ENCODE measurements around the gene IRAK2. TPM values are rescaled to one million over a fixed set of nuclear protein-coding genes. Genes with fewer than 3 reads are reported as not detected.

The IRAK2 gene
- total RNA-seq, 1 donor from 2014 or later, result 0.26 TPM

DNA sequence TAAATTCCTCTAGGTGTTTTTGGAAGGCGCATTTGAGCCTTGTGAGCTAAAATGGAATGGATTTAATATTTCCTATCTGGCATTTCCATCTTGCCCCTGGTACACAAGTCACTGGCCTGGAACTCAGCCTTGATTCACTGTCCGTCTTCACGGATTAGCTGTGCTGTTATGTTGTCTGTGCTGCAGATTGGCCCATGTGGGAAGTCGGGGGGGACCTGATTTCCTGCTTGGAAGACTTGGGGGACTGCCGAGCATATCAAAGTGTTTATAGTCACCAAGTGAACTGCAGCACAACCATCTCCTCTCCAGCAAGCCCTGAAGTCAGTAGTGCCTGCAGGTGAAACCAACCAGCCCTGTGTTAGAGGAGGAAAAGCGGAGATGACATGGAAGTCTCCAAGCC lies 115.9 kb downstream of the IRAK2 start:
- Histone ChIP-seq H3K36me3 (no peaks in the 10 kb centered on the region), H3K9me3 (ENCODE audit: low read depth) (no peaks in the 10 kb centered on the region), H3K9ac (no peak overlapping the region), H3K27ac (no peak overlapping the region), H4K20me1 (ENCODE audit: low read depth) (peaks cover 2% of the 10 kb centered on the region), H3K4me3 (no peak overlapping the region), H3F3A (ENCODE audit: low read depth) (no peaks in the 10 kb centered on the region), H3K4me1 (peaks cover 7% of the 10 kb centered on the region), H3K79me2 (ENCODE audit: low read depth) (no peaks in the 10 kb centered on the region), H3K27me3 (no peaks in the 10 kb centered on the region), H3K4me2 (no peak overlapping the region), H2AFZ (replicated peaks) (no peak overlapping the region)
- peaks cover 12% of the 10 kb centered on the region for H3K36me3 Mint-ChIP-seq
- peaks cover 10% of the 10 kb centered on the region for H3K4me1 Mint-ChIP-seq
- no peak for DNase-seq (ENCODE audit: low spot score)
- peaks cover 2% of the 10 kb centered on the region for H3K27me3 Mint-ChIP-seq (ENCODE audit: insufficient read depth, low read depth)
- no peak overlapping the region for H3K27ac Mint-ChIP-seq
- no peak overlapping the region for H3K4me3 Mint-ChIP-seq
- H3K9me3 Mint-ChIP-seq, result no peaks in the 10 kb centered on the region
- TF ChIP-seq EZH2 (IDR thresholded peaks at IDR 0.05) (no peak), EZH2phosphoT487 (IDR thresholded peaks at IDR 0.05) (no peak)
- TF ChIP-seq, protein P1, sequence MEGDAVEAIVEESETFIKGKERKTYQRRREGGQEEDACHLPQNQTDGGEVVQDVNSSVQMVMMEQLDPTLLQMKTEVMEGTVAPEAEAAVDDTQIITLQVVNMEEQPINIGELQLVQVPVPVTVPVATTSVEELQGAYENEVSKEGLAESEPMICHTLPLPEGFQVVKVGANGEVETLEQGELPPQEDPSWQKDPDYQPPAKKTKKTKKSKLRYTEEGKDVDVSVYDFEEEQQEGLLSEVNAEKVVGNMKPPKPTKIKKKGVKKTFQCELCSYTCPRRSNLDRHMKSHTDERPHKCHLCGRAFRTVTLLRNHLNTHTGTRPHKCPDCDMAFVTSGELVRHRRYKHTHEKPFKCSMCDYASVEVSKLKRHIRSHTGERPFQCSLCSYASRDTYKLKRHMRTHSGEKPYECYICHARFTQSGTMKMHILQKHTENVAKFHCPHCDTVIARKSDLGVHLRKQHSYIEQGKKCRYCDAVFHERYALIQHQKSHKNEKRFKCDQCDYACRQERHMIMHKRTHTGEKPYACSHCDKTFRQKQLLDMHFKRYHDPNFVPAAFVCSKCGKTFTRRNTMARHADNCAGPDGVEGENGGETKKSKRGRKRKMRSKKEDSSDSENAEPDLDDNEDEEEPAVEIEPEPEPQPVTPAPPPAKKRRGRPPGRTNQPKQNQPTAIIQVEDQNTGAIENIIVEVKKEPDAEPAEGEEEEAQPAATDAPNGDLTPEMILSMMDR (IDR thresholded peaks at IDR 0.05), result no peak

DNA sequence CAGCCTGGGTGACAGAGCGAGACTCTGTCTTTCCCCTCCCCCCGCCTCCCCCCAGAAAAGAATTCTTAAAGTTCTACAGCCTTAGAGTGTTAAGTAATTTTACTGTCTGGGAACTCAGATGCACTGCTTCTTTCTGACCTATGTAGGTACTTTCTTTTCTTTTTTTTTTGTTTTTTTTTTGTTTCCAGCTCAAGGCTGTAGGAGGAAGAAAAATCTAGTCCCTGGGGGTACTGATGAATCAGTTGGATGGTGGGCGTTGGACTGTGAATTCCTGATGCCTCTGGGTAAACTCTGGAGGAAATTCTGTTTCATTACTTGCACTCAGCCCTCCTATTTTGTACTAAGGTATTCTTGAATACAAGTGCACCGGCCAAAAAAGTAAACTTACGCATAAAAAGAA lies 117.2 kb downstream of the IRAK2 start:
- H3K4me1 ChIP-seq, result peaks cover 13% of the 10 kb centered on the region
- H3K27ac ChIP-seq, result no peak overlapping the region
- H2AFZ ChIP-seq (replicated peaks), result no peak overlapping the region
- no peak for DNase-seq (ENCODE audit: low spot score)
- no peaks in the 10 kb centered on the region for H3K9me3 ChIP-seq (ENCODE audit: low read depth)
- H3K27me3 ChIP-seq, result no peaks in the 10 kb centered on the region
- no peak overlapping the region for H3K4me3 ChIP-seq
- H3K4me2 ChIP-seq, result no peak overlapping the region
- Mint-ChIP-seq H3K27me3 (ENCODE audit: insufficient read depth, low read depth) (peaks cover 2% of the 10 kb centered on the region), H3K4me3 (no peak overlapping the region), H3K4me1 (peaks cover 21% of the 10 kb centered on the region), H3K9me3 (no peaks in the 10 kb centered on the region), H3K36me3 (peaks cover 10% of the 10 kb centered on the region), H3K27ac (no peak overlapping the region)
- H3K9ac ChIP-seq, result no peak overlapping the region
- no peaks in the 10 kb centered on the region for H3K79me2 ChIP-seq (ENCODE audit: low read depth)
- no peaks in the 10 kb centered on the region for H4K20me1 ChIP-seq (ENCODE audit: low read depth)
- no peaks in the 10 kb centered on the region for H3K36me3 ChIP-seq
- H3F3A ChIP-seq (ENCODE audit: low read depth), result no peaks in the 10 kb centered on the region
- TF ChIP-seq EZH2phosphoT487 (IDR thresholded peaks at IDR 0.05), result no peak
- TF ChIP-seq EZH2 (IDR thresholded peaks at IDR 0.05), result no peak
- TF ChIP-seq, protein P1 (IDR thresholded peaks at IDR 0.05), result no peak

DNA sequence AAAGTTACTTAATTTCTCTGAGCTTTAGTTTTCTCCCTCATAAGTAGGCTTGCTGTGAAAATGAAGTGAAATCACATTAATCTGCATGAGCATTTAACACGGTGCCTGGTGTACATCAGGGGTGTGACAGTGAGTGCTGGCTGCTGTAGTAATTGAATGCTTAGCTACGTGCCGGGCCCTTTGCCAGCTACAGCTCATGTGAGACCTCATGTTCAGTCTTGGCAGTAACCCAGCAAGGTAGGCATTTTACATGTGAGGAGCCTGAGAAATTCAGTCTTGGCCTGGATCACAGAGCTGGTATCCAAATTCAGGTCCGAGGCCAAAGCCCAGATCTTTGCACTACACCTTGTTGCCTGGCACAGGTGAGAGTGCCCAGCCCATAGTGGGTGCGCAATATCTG lies 118.9 kb downstream of the IRAK2 start:
- Histone ChIP-seq H2AFZ (replicated peaks) (no peak overlapping the region), H3F3A (ENCODE audit: low read depth) (no peaks in the 10 kb centered on the region), H3K36me3 (no peaks in the 10 kb centered on the region), H4K20me1 (ENCODE audit: low read depth) (no peaks in the 10 kb centered on the region), H3K4me1 (peaks cover 16% of the 10 kb centered on the region), H3K4me3 (no peak overlapping the region), H3K4me2 (no peak overlapping the region), H3K9me3 (ENCODE audit: low read depth) (no peaks in the 10 kb centered on the region), H3K9ac (no peak overlapping the region), H3K27me3 (no peaks in the 10 kb centered on the region), H3K27ac (no peak overlapping the region), H3K79me2 (ENCODE audit: low read depth) (no peaks in the 10 kb centered on the region)
- DNase-seq (ENCODE audit: low spot score), result no peak
- Mint-ChIP-seq H3K27ac (peak overlapping the region; percentile 37), H3K27me3 (ENCODE audit: insufficient read depth, low read depth) (peaks cover 2% of the 10 kb centered on the region), H3K36me3 (peaks cover 10% of the 10 kb centered on the region), H3K4me1 (peaks cover 26% of the 10 kb centered on the region), H3K9me3 (no peaks in the 10 kb centered on the region), H3K4me3 (no peak overlapping the region)
- no peak for TF ChIP-seq EZH2 (IDR thresholded peaks at IDR 0.05)
- TF ChIP-seq EZH2phosphoT487 (IDR thresholded peaks at IDR 0.05), result no peak

DNA sequence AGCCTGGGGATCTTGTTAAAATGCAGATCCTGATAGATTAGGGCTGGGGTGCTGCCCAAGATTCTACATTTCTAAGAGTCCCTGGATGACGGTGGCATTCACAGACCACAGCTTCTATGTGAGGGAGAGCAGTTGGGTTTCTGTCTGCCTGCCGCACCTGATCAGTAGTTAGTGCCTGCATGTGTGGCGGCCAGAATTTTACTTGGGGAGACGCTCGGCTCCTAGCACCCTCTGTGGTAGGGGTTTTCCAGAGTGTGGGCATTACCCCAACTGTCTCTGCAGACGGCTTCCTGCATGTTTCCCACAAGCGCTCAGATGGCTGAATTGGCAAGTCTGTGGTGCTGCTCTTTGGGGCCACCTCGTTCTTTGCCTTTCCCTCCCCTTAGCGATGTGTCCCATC lies 119.8 kb downstream of the IRAK2 start:
- H3K4me3 Mint-ChIP-seq, result no peak overlapping the region
- peaks cover 2% of the 10 kb centered on the region for H3K27me3 Mint-ChIP-seq (ENCODE audit: insufficient read depth, low read depth)
- Histone ChIP-seq H3K27me3 (no peaks in the 10 kb centered on the region), H2AFZ (replicated peaks) (no peak overlapping the region), H3K9me3 (ENCODE audit: low read depth) (no peaks in the 10 kb centered on the region), H3K4me3 (no peak overlapping the region), H3K27ac (no peak overlapping the region), H3K9ac (no peak overlapping the region), H3K4me2 (no peak overlapping the region), H3K4me1 (peaks cover 16% of the 10 kb centered on the region), H3K79me2 (ENCODE audit: low read depth) (no peaks in the 10 kb centered on the region), H3F3A (ENCODE audit: low read depth) (no peaks in the 10 kb centered on the region), H4K20me1 (ENCODE audit: low read depth) (no peaks in the 10 kb centered on the region), H3K36me3 (no peaks in the 10 kb centered on the region)
- peaks cover 26% of the 10 kb centered on the region for H3K4me1 Mint-ChIP-seq
- peak overlapping the region; percentile 79 for H3K27ac Mint-ChIP-seq
- no peak for DNase-seq (ENCODE audit: low spot score)
- TF ChIP-seq EZH2phosphoT487 (IDR thresholded peaks at IDR 0.05) (no peak), EZH2 (IDR thresholded peaks at IDR 0.05) (no peak)
- TF ChIP-seq, protein P1 (IDR thresholded peaks at IDR 0.05), result no peak
- no peaks in the 10 kb centered on the region for H3K9me3 Mint-ChIP-seq
- peaks cover 8% of the 10 kb centered on the region for H3K36me3 Mint-ChIP-seq
